Measurements from ENCODE around the gene MXI1. TPM values are rescaled to one million over a fixed set of nuclear protein-coding genes. Genes with fewer than 3 reads are reported as not detected.

The MXI1 gene
- total RNA-seq, 2 experiments from 2014 or later: 47.9 to 48.2 TPM

- ChIA-PET CTCF (no interaction called here), POLR2A (no interaction called here)
- intact Hi-C loops (cut with micrococcal nuclease): no loop called here
- no peak for TF ChIP-seq CTCF (IDR thresholded peaks at IDR 0.05)
- ATAC-seq (no peak), DNase-seq (no peak)
- H3K4me3 Mint-ChIP-seq: no peak overlapping the region
- no peaks in the 10 kb centered on the region for H3K36me3 Mint-ChIP-seq (ENCODE audit: low read depth)
- H3K4me1 Mint-ChIP-seq (ENCODE audit: low read depth): peaks cover 14% of the 10 kb centered on the region
- H3K27ac Mint-ChIP-seq: no peak overlapping the region
- H3K27me3 Mint-ChIP-seq: peaks cover 56% of the 10 kb centered on the region
- H3K9me3 Mint-ChIP-seq: no peaks in the 10 kb centered on the region
These were observed 35.2 kb upstream of the MXI1 start for GRCh38 chr10:110172155-110172554.

- DNase-seq (no peak), ATAC-seq (no peak)
- no peaks in the 10 kb centered on the region for H3K9me3 Mint-ChIP-seq
- H3K4me3 Mint-ChIP-seq: no peak overlapping the region
- CTCF ChIA-PET: interaction anchor here (1.7 kb wide), 1 partner anchor 21 kb away, joined by 4 read pairs; no protein-coding TSS in a partner anchor
- H3K27ac Mint-ChIP-seq: no peak overlapping the region
- H3K27me3 Mint-ChIP-seq: peaks cover 50% of the 10 kb centered on the region
- H3K36me3 Mint-ChIP-seq (ENCODE audit: low read depth): no peaks in the 10 kb centered on the region
- intact Hi-C loops (cut with micrococcal nuclease): no loop called here
- POLR2A ChIA-PET: no interaction called here
- TF ChIP-seq CTCF (IDR thresholded peaks at IDR 0.05): no peak
- H3K4me1 Mint-ChIP-seq (ENCODE audit: low read depth): peaks cover 2% of the 10 kb centered on the region
These were observed 33.2 kb upstream of the MXI1 start for GRCh38 chr10:110174201-110174600.

- no peak overlapping the region for H3K27ac Mint-ChIP-seq
- intact Hi-C loops (cut with micrococcal nuclease): no loop called here
- no peaks in the 10 kb centered on the region for H3K9me3 Mint-ChIP-seq
- peaks cover 49% of the 10 kb centered on the region for H3K27me3 Mint-ChIP-seq
- CTCF ChIA-PET: interaction anchor here (0.8 to 1.7 kb wide), 2 partner anchors 10 to 21 kb away, joined by 3 to 4 read pairs; no protein-coding TSS in a partner anchor
- ATAC-seq: no peak
- POLR2A ChIA-PET: no interaction called here
- no peak overlapping the region for H3K4me3 Mint-ChIP-seq
- TF ChIP-seq CTCF (IDR thresholded peaks at IDR 0.05): no peak
- DNase-seq: no peak
- no peaks in the 10 kb centered on the region for H3K36me3 Mint-ChIP-seq (ENCODE audit: low read depth)
- H3K4me1 Mint-ChIP-seq (ENCODE audit: low read depth): peaks cover 2% of the 10 kb centered on the region
These were observed 32.6 kb upstream of the MXI1 start for GRCh38 chr10:110174816-110175215.

- Mint-ChIP-seq H3K4me1 (ENCODE audit: low read depth) (peaks cover 2% of the 10 kb centered on the region), H3K36me3 (ENCODE audit: low read depth) (no peaks in the 10 kb centered on the region), H3K27me3 (peaks cover 44% of the 10 kb centered on the region), H3K9me3 (no peaks in the 10 kb centered on the region), H3K4me3 (no peak overlapping the region), H3K27ac (no peak overlapping the region)
- ChIA-PET POLR2A (no interaction called here), CTCF (interaction anchor here (0.8 to 1.7 kb wide), 2 partner anchors 11 to 20 kb away, joined by 3 to 4 read pairs; no protein-coding TSS in a partner anchor)
- DNase-seq (no peak), ATAC-seq (no peak)
- no peak for TF ChIP-seq CTCF (IDR thresholded peaks at IDR 0.05)
- intact Hi-C loops (cut with micrococcal nuclease): no loop called here
These were observed 32.0 kb upstream of the MXI1 start for GRCh38 chr10:110175406-110175805.

GRCh38 chr10:110176141-110177030, 31.0 kb upstream of the MXI1 start:
- H3K27ac Mint-ChIP-seq: no peak overlapping the region
- no peak overlapping the region for H3K4me3 Mint-ChIP-seq
- no peak for TF ChIP-seq CTCF (IDR thresholded peaks at IDR 0.05)
- H3K9me3 Mint-ChIP-seq: no peaks in the 10 kb centered on the region
- CTCF ChIA-PET: interaction anchor here (1.3 kb wide), 1 partner anchor 36 kb away, joined by 4 read pairs; no protein-coding TSS in a partner anchor
- H3K36me3 Mint-ChIP-seq (ENCODE audit: low read depth): no peaks in the 10 kb centered on the region
- DNase-seq: no peak
- intact Hi-C loops (cut with micrococcal nuclease): no loop called here
- ATAC-seq: no peak
- H3K27me3 Mint-ChIP-seq: peaks cover 36% of the 10 kb centered on the region
- POLR2A ChIA-PET: interaction anchor here (0.7 kb wide), 1 partner anchor 24 kb away, joined by 4 read pairs; no protein-coding TSS in a partner anchor
- no peaks in the 10 kb centered on the region for H3K4me1 Mint-ChIP-seq (ENCODE audit: low read depth)
